ENCODE data around the gene CACNB2. TPM values are rescaled to one million over a fixed set of nuclear protein-coding genes. Genes with fewer than 3 reads are reported as not detected.

Gene CACNB2
- total and polyA plus RNA-seq, 4 donors: 0.38 to 3.1 (median 0.83) TPM

DNA sequence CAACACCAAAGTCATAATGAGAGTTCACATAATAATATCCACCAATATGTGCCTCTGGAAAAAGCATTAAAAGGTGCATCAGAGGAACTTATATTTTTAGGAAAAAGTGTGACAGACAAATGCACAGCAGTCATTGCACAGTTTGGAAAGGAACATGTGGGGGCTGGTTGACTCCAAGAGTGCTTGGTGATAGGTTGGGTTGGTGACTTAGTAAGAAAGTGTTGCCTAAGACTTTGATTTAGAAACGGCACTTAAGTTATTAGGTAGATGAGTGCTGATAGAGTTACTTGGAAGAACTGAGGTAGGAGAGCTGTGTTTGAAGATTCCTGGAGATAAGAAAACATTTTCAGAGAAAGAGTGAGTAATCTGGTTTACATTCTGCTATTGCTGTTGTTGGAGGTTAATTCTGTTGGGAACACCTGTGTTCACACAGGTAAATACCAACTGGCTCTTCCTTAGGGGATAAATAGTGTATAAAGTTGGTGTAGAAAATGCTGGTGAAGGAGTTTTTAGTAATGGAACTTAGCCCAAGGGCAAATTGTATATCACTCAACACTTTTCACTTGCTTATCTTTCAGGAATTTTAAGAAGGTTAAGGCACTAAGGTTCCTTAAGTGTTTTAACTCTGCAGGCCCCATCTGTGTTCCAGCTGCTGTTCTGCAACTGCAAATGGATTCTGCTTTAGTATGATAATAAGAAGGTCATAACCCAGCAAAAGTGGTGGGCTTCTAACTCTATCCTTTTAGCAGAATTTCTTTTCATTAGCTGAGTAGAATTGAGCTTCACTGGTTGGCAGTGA, 315.1 kb downstream of the CACNB2 start (continued):
- TF ChIP-seq, protein P1, sequence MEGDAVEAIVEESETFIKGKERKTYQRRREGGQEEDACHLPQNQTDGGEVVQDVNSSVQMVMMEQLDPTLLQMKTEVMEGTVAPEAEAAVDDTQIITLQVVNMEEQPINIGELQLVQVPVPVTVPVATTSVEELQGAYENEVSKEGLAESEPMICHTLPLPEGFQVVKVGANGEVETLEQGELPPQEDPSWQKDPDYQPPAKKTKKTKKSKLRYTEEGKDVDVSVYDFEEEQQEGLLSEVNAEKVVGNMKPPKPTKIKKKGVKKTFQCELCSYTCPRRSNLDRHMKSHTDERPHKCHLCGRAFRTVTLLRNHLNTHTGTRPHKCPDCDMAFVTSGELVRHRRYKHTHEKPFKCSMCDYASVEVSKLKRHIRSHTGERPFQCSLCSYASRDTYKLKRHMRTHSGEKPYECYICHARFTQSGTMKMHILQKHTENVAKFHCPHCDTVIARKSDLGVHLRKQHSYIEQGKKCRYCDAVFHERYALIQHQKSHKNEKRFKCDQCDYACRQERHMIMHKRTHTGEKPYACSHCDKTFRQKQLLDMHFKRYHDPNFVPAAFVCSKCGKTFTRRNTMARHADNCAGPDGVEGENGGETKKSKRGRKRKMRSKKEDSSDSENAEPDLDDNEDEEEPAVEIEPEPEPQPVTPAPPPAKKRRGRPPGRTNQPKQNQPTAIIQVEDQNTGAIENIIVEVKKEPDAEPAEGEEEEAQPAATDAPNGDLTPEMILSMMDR (IDR thresholded peaks at IDR 0.05; ENCODE audit: low read depth, low read length, missing input control): no peak
- TF ChIP-seq FOXA1 (IDR thresholded peaks at IDR 0.05) (no peak), RAD21 (IDR thresholded peaks at IDR 0.05) (no peak)

DNA sequence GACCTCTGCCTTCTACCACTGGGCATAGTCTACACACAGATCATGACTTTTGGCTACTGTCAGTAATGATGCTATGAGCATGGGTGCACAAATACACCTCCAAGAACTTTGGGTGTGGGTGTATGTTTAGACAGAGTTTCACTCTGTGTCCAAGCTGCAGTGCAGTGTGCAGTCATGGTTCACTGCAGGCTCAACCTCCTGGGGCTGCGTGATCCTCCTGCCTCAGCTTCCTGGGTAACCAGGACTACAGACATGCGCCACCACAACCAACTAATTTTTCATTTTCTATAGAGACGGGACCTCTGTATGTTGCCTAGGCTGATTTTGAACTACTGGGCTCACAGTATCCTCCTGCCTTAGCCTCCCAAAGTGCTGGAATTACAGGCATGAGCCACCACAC, 316.8 kb downstream of the CACNB2 start:
- 98% methylated on average over 3 of the region's 3 CpGs for WGBS
- Histone ChIP-seq H3K9ac (ENCODE audit: low read depth in 1 of 2, low read length in 2 of 2) (no peak overlapping the region), H3K9me3 (ENCODE audit: control insufficient read depth in 4 of 4, low read length in 3 of 4) (no peaks in the 10 kb centered on the region), H3K4me3 (ENCODE audit: low read depth in 1 of 3, low read length in 3 of 3) (no peak overlapping the region), H3K27me3 (ENCODE audit: control insufficient read depth in 4 of 4, insufficient read depth in 4 of 4, low read length in 3 of 4) (no peaks in the 10 kb centered on the region), H3K36me3 (ENCODE audit: control insufficient read depth in 4 of 4, insufficient read depth in 3 of 4, low read depth in 1 of 4, low read length in 3 of 4) (no peaks in the 10 kb centered on the region), H3K4me1 (ENCODE audit: control insufficient read depth in 4 of 4, insufficient read depth in 4 of 4, low read length in 3 of 4) (no peaks in the 10 kb centered on the region), H3K27ac (ENCODE audit: low read depth in 1 of 2, low read length in 2 of 2) (no peak overlapping the region)
- DNase-seq (ENCODE audit: low spot score): no peak
- TF ChIP-seq HNF4G (IDR thresholded peaks at IDR 0.05): no peak
- no peak for TF ChIP-seq HNF4A (conservative IDR thresholded peaks at IDR 0.05)
- no peak for TF ChIP-seq FOXA1 (IDR thresholded peaks at IDR 0.05)
- TF ChIP-seq ZBTB33 (IDR thresholded peaks at IDR 0.05): no peak
- no peak for TF ChIP-seq NR2F2 (IDR thresholded peaks at IDR 0.05)
- TF ChIP-seq TAF1 (conservative IDR thresholded peaks at IDR 0.05): no peak
- TF ChIP-seq, protein P1 (IDR thresholded peaks at IDR 0.05; ENCODE audit: low read depth, low read length, missing input control): no peak
- no peak for TF ChIP-seq GABPA (IDR thresholded peaks at IDR 0.05 in 1 of 2, conservative IDR thresholded peaks at IDR 0.05 in 1 of 2)
- TF ChIP-seq, protein P2, sequence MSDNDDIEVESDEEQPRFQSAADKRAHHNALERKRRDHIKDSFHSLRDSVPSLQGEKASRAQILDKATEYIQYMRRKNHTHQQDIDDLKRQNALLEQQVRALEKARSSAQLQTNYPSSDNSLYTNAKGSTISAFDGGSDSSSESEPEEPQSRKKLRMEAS (IDR thresholded peaks at IDR 0.05): no peak
- TF ChIP-seq FOXA2 (IDR thresholded peaks at IDR 0.05): no peak
- no peak for TF ChIP-seq RXRA (IDR thresholded peaks at IDR 0.05)
- no peak for TF ChIP-seq RAD21 (IDR thresholded peaks at IDR 0.05)
- TF ChIP-seq SP1 (IDR thresholded peaks at IDR 0.05): no peak

GRCh38 chr10:18460032-18460431, 319.8 kb downstream of the CACNB2 start:
- H3K27ac ChIP-seq (ENCODE audit: low read depth in 1 of 2, low read length in 2 of 2): no peak overlapping the region
- no peak overlapping the region for H3K9ac ChIP-seq (ENCODE audit: low read depth in 1 of 2, low read length in 2 of 2)
- no peaks in the 10 kb centered on the region for H3K36me3 ChIP-seq (ENCODE audit: control insufficient read depth in 4 of 4, insufficient read depth in 3 of 4, low read depth in 1 of 4, low read length in 3 of 4)
- TF ChIP-seq ZBTB33 (IDR thresholded peaks at IDR 0.05): no peak
- TF ChIP-seq NR2F2 (IDR thresholded peaks at IDR 0.05): no peak
- no peak for TF ChIP-seq HNF4A (conservative IDR thresholded peaks at IDR 0.05)
- TF ChIP-seq FOXA1 (IDR thresholded peaks at IDR 0.05): no peak
- TF ChIP-seq, protein P3, sequence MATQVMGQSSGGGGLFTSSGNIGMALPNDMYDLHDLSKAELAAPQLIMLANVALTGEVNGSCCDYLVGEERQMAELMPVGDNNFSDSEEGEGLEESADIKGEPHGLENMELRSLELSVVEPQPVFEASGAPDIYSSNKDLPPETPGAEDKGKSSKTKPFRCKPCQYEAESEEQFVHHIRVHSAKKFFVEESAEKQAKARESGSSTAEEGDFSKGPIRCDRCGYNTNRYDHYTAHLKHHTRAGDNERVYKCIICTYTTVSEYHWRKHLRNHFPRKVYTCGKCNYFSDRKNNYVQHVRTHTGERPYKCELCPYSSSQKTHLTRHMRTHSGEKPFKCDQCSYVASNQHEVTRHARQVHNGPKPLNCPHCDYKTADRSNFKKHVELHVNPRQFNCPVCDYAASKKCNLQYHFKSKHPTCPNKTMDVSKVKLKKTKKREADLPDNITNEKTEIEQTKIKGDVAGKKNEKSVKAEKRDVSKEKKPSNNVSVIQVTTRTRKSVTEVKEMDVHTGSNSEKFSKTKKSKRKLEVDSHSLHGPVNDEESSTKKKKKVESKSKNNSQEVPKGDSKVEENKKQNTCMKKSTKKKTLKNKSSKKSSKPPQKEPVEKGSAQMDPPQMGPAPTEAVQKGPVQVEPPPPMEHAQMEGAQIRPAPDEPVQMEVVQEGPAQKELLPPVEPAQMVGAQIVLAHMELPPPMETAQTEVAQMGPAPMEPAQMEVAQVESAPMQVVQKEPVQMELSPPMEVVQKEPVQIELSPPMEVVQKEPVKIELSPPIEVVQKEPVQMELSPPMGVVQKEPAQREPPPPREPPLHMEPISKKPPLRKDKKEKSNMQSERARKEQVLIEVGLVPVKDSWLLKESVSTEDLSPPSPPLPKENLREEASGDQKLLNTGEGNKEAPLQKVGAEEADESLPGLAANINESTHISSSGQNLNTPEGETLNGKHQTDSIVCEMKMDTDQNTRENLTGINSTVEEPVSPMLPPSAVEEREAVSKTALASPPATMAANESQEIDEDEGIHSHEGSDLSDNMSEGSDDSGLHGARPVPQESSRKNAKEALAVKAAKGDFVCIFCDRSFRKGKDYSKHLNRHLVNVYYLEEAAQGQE (IDR thresholded peaks at IDR 0.05): no peak
- TF ChIP-seq, protein P2 (IDR thresholded peaks at IDR 0.05): no peak
- TF ChIP-seq RXRA (IDR thresholded peaks at IDR 0.05): no peak
- TF ChIP-seq EGR1 (IDR thresholded peaks at IDR 0.05; ENCODE audit: low read depth in 2 of 2): no peak
- H3K4me3 ChIP-seq (ENCODE audit: low read depth in 1 of 3, low read length in 3 of 3): no peak overlapping the region
- no peaks in the 10 kb centered on the region for H3K4me1 ChIP-seq (ENCODE audit: control insufficient read depth in 4 of 4, insufficient read depth in 4 of 4, low read length in 3 of 4)
- WGBS: 94% methylated on average over 2 of the region's 2 CpGs
- H3K27me3 ChIP-seq (ENCODE audit: control insufficient read depth in 4 of 4, insufficient read depth in 4 of 4, low read length in 3 of 4): no peaks in the 10 kb centered on the region
- no peaks in the 10 kb centered on the region for H3K9me3 ChIP-seq (ENCODE audit: control insufficient read depth in 4 of 4, low read length in 3 of 4)
- DNase-seq (ENCODE audit: low spot score): no peak

Measured in liver (tissue), 9 donors.